Activated B cell treated with CpG ODN at 0.5 μM for 24 hours (primary cell): Measurements from ENCODE around the gene ZMYND8. TPM values are rescaled to one million over a fixed set of nuclear protein-coding genes. Genes with fewer than 3 reads are reported as not detected.
"Not testable (repeated sequence)": the region's sequence is repeated elsewhere in the genome, so short reads cannot be mapped to it uniquely, and the experiment has no call there.

Source experiments
- ATAC-seq: fragments of 200-7000 bp; cut with Tn5 transposase; one replicate; pipeline ENCODE4 v1.10.0; 2021; ENCODE audit warnings: low read depth, mild to moderate bottlenecking, moderate library complexity
- CTCF ChIA-PET: fragments of 350-600 bp; sonication (Branson Sonifier 250); formaldehyde crosslinking; loops from one replicate; lab custom pipeline; 2021; ENCODE audit warnings: antibody characterized with exemption; lab: Charles Lee
- POLR2A ChIA-PET: fragments of 350-600 bp; sonication (Branson Sonifier 250); formaldehyde crosslinking; loops from one replicate; lab custom pipeline; 2021; ENCODE audit warnings: antibody characterized with exemption; lab: Charles Lee
- DNase-seq: peaks from one replicate; pipeline ENCODE4 v3.0.0; 2022
- H3K27ac Mint-ChIP-seq: one replicate; pipeline ENCODE4 v1.8.0; 2020; ENCODE audit warnings: mixed read lengths
- H3K27me3 Mint-ChIP-seq: one replicate; pipeline ENCODE4 v1.8.0; 2021; ENCODE audit warnings: mixed read lengths
- H3K36me3 Mint-ChIP-seq: one replicate; pipeline ENCODE4 v1.8.0; 2021; ENCODE audit warnings: low read depth, mixed read lengths
- H3K4me1 Mint-ChIP-seq: one replicate; pipeline ENCODE4 v1.8.0; 2021; ENCODE audit warnings: mixed read lengths
- H3K4me3 Mint-ChIP-seq: one replicate; pipeline ENCODE4 v1.8.0; 2020; ENCODE audit warnings: mild to moderate bottlenecking, mixed read lengths
- H3K9me3 Mint-ChIP-seq: one replicate; pipeline ENCODE4 v1.8.0; 2020; ENCODE audit warnings: mixed read lengths
- intact Hi-C: fragments of 100-400 bp; cut with micrococcal nuclease; formaldehyde crosslinking; loops from one replicate; pipeline ENCODE4 v1.15.1; 2024
- total RNA-seq: library from RNA; stranded (reverse); gene quantifications from 2 replicates; pipeline ENCODE4 v1.2.3, GENCODE V29; 2022
- TF ChIP-seq, protein P1 (sequence below): fragments of 200-600 bp; IDR thresholded peaks from one replicate; pipeline ENCODE4 v1.8.0; 2022; ENCODE audit warnings: antibody characterized with exemption, mild to moderate bottlenecking

Gene ZMYND8
- total RNA-seq, 1 donor from 2014 or later = 42.6 TPM

DNA sequence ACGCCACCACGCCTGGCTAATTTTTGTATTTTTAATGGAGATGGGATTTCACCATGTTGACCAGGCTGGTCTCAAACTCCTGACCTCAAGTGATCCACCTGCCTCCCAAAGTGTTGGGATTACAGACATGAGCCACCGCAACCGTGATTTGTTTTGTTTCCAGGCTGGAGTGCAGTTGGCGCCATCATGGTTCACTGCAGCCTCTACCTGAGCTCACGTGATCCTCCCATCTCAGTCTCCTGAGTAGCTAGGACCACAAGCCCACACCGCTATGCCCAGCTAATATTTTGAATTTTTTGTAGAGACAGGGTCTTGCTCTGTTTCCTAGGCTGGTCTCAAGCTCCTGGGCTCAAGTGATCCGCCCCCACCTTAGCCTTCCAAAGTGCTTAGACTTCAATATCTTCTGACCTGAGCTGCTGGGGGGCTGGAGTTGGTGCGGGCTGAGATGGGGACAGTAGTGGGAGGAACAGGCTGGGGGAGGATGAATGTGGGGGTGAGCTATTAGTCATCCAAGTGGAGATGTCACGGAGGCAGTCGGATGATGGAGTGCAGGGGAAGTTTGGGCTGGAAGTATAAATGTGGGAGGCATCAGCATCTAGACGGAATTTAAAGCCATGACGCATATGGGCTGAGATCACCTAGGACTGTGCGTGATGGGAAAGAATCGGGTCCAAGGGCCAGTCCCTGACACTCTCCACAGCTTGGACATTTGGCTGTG lies 23.1 kb upstream of the ZMYND8 start:
- H3K27ac Mint-ChIP-seq = no peak overlapping the region
- H3K4me1 Mint-ChIP-seq = peaks cover 13% of the 10 kb centered on the region
- no peaks in the 10 kb centered on the region for H3K27me3 Mint-ChIP-seq
- no peak for DNase-seq
- no peaks in the 10 kb centered on the region for H3K36me3 Mint-ChIP-seq
- POLR2A ChIA-PET = interaction anchor here (1.3 kb wide), 1 partner anchor 23 kb away, joined by 4 read pairs; the partner anchor contains the start of gene ZMYND8
- intact Hi-C loops = loop anchor here (5.0 kb wide), 2 partner anchors 38 to 632 kb away; no protein-coding TSS in a partner anchor
- H3K9me3 Mint-ChIP-seq = no peaks in the 10 kb centered on the region
- CTCF ChIA-PET = interaction anchor here (0.9 to 7.8 kb wide), 2 partner anchors 81 to 106 kb away, joined by 3 to 398 read pairs; no protein-coding TSS in a partner anchor
- H3K4me3 Mint-ChIP-seq = no peak overlapping the region
- ATAC-seq = no peak
- TF ChIP-seq, protein P1, sequence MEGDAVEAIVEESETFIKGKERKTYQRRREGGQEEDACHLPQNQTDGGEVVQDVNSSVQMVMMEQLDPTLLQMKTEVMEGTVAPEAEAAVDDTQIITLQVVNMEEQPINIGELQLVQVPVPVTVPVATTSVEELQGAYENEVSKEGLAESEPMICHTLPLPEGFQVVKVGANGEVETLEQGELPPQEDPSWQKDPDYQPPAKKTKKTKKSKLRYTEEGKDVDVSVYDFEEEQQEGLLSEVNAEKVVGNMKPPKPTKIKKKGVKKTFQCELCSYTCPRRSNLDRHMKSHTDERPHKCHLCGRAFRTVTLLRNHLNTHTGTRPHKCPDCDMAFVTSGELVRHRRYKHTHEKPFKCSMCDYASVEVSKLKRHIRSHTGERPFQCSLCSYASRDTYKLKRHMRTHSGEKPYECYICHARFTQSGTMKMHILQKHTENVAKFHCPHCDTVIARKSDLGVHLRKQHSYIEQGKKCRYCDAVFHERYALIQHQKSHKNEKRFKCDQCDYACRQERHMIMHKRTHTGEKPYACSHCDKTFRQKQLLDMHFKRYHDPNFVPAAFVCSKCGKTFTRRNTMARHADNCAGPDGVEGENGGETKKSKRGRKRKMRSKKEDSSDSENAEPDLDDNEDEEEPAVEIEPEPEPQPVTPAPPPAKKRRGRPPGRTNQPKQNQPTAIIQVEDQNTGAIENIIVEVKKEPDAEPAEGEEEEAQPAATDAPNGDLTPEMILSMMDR = no peak

DNA sequence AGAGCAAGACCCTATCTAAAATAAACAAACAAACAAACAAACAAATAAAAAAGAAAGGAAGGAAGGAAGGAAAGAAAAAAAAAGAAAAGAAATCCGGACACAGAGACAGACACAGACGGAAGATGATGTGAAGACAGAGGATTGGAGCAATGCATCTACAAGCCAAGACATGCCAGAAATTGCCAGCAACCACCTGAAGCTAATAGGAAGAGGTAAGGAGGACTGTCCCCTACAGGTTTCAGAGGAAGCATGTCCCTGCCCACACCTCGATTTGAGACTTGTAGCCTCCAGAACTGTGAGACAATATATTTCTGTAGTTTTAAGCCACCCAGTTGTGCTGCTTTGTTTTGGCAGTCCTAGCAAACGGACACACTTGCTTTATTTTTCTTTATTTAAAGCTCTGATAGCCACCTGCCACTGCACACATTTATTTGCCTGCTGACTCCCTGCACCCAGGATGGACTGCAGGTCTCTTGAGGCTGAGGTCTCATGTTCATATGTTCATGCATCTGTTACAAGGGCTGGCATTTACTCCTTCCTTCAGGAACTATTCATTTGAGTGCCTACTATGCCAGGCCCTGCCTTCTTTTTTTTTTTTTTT lies 20.7 kb upstream of the ZMYND8 start:
- TF ChIP-seq, protein P1 = no peak
- CTCF ChIA-PET = interaction anchor here (0.6 to 1.0 kb wide), 2 partner anchors 80 to 243 kb away, joined by 3 to 5 read pairs; no protein-coding TSS in a partner anchor
- Mint-ChIP-seq H3K4me1 (no peaks in the 10 kb centered on the region), H3K36me3 (no peaks in the 10 kb centered on the region), H3K27me3 (no peaks in the 10 kb centered on the region), H3K4me3 (no peak overlapping the region), H3K27ac (no peak overlapping the region), H3K9me3 (no peaks in the 10 kb centered on the region)
- intact Hi-C loops = no loop called here
- DNase-seq (no peak), ATAC-seq (no peak)
- POLR2A ChIA-PET = no interaction called here

DNA sequence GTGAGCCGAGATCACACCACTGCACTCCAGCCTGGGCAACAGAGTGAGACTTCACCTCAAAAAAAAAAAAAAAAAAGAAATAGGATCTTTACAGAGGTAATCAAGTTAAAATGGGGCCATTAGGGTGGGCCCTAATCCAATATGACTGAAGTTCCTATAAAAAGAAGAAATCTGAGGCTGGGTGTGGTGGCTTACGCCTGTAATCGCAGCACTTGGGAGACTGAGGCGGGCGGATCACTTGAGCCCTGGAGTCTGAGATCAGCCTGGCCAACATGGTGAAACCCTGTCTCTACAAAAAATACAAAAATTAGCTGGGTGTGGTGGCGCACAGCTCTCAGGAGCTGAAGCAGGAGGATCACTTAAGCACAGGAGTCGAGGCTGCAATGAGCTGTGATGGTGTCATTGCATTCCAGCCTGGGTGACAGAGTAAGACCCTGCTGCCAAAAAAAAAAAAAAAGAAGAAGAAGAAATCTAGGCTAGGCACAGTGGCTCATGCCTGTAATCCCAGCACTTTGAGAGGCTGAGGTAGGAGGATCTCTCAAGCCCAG lies 19.7 kb upstream of the ZMYND8 start:
- H3K9me3 Mint-ChIP-seq, CTCF ChIA-PET, intact Hi-C loops, H3K36me3 Mint-ChIP-seq, H3K4me3 Mint-ChIP-seq, DNase-seq, ATAC-seq, H3K27ac Mint-ChIP-seq, POLR2A ChIA-PET, H3K4me1 Mint-ChIP-seq, H3K27me3 Mint-ChIP-seq: not testable (repeated sequence)

DNA sequence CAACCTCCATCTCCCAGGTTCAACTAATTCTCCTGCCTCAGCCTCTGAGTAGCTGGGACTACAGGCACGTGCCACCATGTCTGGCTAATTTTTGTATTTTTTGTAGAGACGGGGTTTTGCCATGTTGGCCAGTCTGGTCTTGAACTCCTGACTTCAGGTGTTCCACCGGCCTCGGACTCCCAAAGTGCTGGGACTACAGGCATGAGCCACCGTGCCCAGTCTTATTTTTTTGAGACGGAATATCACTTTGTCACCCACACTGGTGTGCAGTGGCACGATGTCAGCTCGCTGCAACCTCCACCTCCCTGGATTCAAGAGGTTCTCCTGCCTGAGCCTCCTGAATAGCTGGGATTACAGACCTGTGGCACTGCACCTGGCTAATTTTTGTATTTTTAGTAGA lies 17.6 kb upstream of the ZMYND8 start:
- intact Hi-C loops = loop anchor here (5.0 kb wide), 1 partner anchor 37 kb away; no protein-coding TSS in a partner anchor
- ATAC-seq, CTCF ChIA-PET, H3K27me3 Mint-ChIP-seq, DNase-seq, H3K4me3 Mint-ChIP-seq, H3K27ac Mint-ChIP-seq, H3K36me3 Mint-ChIP-seq, H3K4me1 Mint-ChIP-seq, H3K9me3 Mint-ChIP-seq: not testable (repeated sequence)
- POLR2A ChIA-PET = interaction anchor here (0.6 to 0.7 kb wide), 2 partner anchors 45 to 120 kb away, joined by 4 to 6 read pairs; no protein-coding TSS in a partner anchor

DNA sequence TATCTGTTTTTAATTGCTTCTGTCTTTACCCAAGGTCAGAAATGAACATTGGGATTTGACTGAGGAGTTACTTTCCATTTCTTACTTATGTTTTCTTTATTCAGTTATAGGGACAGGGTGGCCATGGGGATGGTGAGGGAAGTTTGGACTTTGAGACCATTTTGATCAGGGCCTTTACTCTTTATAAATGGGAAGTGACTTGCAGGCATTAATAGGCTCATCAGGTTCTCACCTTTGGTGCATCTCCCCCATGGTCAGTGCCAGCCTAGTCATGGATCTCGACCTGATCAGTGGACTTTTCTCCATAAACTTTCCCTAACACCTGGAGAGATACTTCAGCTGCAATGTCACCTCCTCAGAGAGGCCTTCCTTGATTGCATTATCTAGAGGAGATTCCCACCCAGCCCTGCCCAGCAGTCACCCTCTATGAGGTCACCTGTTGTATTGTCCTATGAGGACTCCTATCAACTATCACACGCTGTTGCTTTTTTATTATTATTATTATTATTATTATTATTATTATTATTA lies 16.8 kb upstream of the ZMYND8 start:
- no peak overlapping the region for H3K27ac Mint-ChIP-seq
- DNase-seq = no peak
- H3K36me3 Mint-ChIP-seq = no peaks in the 10 kb centered on the region
- no peak overlapping the region for H3K4me3 Mint-ChIP-seq
- intact Hi-C loops = loop anchor here (5.0 kb wide), 1 partner anchor 36 kb away; no protein-coding TSS in a partner anchor
- TF ChIP-seq, protein P1 = no peak
- POLR2A ChIA-PET = interaction anchor here (0.6 to 0.7 kb wide), 3 partner anchors 46 to 1310 kb away, joined by 3 to 6 read pairs (median 4); no protein-coding TSS in a partner anchor
- no peaks in the 10 kb centered on the region for H3K27me3 Mint-ChIP-seq
- H3K4me1 Mint-ChIP-seq = no peaks in the 10 kb centered on the region
- H3K9me3 Mint-ChIP-seq = no peaks in the 10 kb centered on the region
- ATAC-seq = no peak
- CTCF ChIA-PET = no interaction called here
